Breast epithelium (tissue), 3 donors: Measurements from ENCODE around the gene PRDM16.

Source experiments
- POLR2A ChIP-seq: fragments of 450-650 bp; IDR thresholded peaks from one replicate; pipeline ENCODE4 v1.6.1; 2016; ENCODE audit warnings: antibody characterized with exemption, mild to moderate bottlenecking, moderate library complexity
- TF ChIP-seq, protein P1 (sequence below), 3 donors: fragments of 450-650 bp; IDR thresholded peaks; one replicate each; pipeline ENCODE4 v1.5.1; 2016 to 2017; ENCODE audit warnings: antibody characterized with exemption in 3 of 3, mild to moderate bottlenecking in 3 of 3, moderate library complexity in 3 of 3

DNA sequence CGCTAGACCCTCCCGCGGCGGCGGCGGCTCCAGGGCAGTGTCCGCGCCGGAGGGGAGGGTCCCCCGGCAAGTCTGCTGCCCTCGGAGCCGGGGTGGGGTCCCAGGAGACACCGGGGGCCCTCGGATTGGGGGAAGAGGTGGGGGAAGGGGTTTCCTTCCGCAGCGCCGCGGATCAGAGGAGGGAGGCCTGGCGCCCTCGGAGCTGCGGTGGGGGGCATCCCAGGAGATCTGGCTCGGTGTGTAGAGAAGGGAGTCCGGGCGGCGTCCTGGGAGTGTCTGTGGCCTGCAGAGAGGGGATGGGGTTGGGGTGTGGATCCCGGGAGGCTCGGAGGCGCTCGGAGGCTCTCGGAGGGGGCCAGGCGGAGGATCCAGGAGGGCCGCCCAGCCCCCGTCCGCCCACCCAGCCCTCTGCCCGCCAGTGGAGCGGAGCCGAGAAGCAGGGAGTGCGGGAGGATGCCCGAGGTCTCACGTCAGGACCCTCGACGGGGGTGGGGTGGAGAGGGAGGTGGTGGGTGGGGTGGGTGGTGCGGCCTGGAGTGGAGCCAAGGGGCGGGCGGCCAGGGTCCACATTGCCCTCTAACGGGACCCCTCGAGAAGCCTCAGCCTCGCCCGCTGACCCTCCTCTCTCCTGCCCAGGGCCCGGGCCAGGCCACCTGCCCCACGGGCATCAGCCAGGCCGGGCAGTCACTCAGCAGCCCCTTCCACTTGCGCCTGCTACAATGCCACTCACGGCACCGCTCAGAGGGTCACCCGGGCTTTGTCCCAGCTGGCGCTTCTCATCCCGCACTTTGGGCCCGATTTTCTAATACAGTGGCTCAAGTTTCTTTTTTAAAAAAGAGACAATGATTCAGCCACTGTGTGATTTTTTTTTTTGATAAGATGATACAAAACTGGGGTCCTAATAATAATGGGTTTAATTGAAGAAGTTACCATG, 325.3 kb downstream of the PRDM16 start:
- TF ChIP-seq, protein P1, sequence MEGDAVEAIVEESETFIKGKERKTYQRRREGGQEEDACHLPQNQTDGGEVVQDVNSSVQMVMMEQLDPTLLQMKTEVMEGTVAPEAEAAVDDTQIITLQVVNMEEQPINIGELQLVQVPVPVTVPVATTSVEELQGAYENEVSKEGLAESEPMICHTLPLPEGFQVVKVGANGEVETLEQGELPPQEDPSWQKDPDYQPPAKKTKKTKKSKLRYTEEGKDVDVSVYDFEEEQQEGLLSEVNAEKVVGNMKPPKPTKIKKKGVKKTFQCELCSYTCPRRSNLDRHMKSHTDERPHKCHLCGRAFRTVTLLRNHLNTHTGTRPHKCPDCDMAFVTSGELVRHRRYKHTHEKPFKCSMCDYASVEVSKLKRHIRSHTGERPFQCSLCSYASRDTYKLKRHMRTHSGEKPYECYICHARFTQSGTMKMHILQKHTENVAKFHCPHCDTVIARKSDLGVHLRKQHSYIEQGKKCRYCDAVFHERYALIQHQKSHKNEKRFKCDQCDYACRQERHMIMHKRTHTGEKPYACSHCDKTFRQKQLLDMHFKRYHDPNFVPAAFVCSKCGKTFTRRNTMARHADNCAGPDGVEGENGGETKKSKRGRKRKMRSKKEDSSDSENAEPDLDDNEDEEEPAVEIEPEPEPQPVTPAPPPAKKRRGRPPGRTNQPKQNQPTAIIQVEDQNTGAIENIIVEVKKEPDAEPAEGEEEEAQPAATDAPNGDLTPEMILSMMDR (IDR thresholded peaks at IDR 0.05) = no peak
- no peak for TF ChIP-seq POLR2A
